Neural progenitor cell (in vitro differentiated cells): Measurements from ENCODE around the gene DACT1.

Experiments
- CTCF ChIP-seq: fragments of 200-600 bp; sonication (generic); IDR thresholded peaks from 2 replicates; pipeline ENCODE4 v1.5.1; 2017; ENCODE audit warnings: antibody characterized with exemption, mild to moderate bottlenecking
- EZH2 ChIP-seq: fragments of 200-600 bp; sonication (generic); IDR thresholded peaks from 2 replicates; pipeline ENCODE4 v1.6.1; 2017; ENCODE audit warnings: antibody characterized with exemption, mild to moderate bottlenecking, moderate library complexity
- EZH2phosphoT487 ChIP-seq: fragments of 200-600 bp; sonication (generic); IDR thresholded peaks from 2 replicates; pipeline ENCODE4 v1.6.1; 2017; ENCODE audit warnings: antibody characterized with exemption

GRCh38 chr14:58677517-58677916, 39.8 kb downstream of the DACT1 start:
- TF ChIP-seq EZH2, result no peak
- TF ChIP-seq CTCF, result no peak
- TF ChIP-seq EZH2phosphoT487, result no peak
